Mucosa of descending colon (tissue), 3 donors: ENCODE measurements around the gene EIF4EBP3. TPM values are rescaled to one million over a fixed set of nuclear protein-coding genes. Genes with fewer than 3 reads are reported as not detected.

Experiments used
- ATAC-seq: fragments of 200-7000 bp; cut with Tn5 transposase; one replicate; pipeline ENCODE4 v1.9.1; 2020; ENCODE audit warnings: mild to moderate bottlenecking, moderate library complexity
- DNase-seq, 3 donors: peaks; one replicate each; pipeline ENCODE4 v3.0.0-alpha.2; 2020
- H3K36me3 ChIP-seq: fragments of 200-600 bp; one replicate; pipeline ENCODE4 v1.8.0; 2021; ENCODE audit warnings: low read depth, mild to moderate bottlenecking
- H3K4me1 ChIP-seq: fragments of 200-600 bp; one replicate; pipeline ENCODE4 v1.8.0; 2021; ENCODE audit warnings: low read depth, mild to moderate bottlenecking
- H3K4me3 ChIP-seq: fragments of 200-600 bp; one replicate; pipeline ENCODE4 v1.8.0; 2021; ENCODE audit warnings: mild to moderate bottlenecking
- H3K9me3 ChIP-seq: fragments of 200-600 bp; one replicate; pipeline ENCODE4 v1.8.0; 2021; ENCODE audit warnings: mild to moderate bottlenecking
- intact Hi-C, 2 donors: fragments of 100-400 bp; cut with DNase I in 1 of 2; cut with micrococcal nuclease in 1 of 2; formaldehyde crosslinking; loops; one replicate each; pipeline versions ENCODE4 v1.11.0 to v1.11.1; 2022; cut with DNase I, micrococcal nuclease
- total RNA-seq, 3 donors: library from RNA; stranded (reverse); fragmentation: NEBNext Ultra II Directional in 2 of 3; extraction: Animal tissue kit (Norgen Biotek cat#: 25700) in 2 of 3; gene quantifications; one replicate each; pipeline versions ENCODE4 v1.2.1 to v1.2.4, GENCODE V29; 2021 to 2023
- TF ChIP-seq, protein P1 (sequence below): fragments of 200-600 bp; IDR thresholded peaks from one replicate; pipeline ENCODE4 v1.8.0; 2022; ENCODE audit warnings: antibody characterized with exemption, mild to moderate bottlenecking
- donor health status: DM: no; HTN: no; CAD: no; lungs with moderate emphysema.
- donor health status: DM: no; HTN: no; CAD: no.
- donor health status: DM: no; HTN: yes; CAD: no.

EIF4EBP3 gene
- total RNA-seq, 3 donors from 2014 or later, result 18.5 to 51.9 (median 23.1) TPM

DNA sequence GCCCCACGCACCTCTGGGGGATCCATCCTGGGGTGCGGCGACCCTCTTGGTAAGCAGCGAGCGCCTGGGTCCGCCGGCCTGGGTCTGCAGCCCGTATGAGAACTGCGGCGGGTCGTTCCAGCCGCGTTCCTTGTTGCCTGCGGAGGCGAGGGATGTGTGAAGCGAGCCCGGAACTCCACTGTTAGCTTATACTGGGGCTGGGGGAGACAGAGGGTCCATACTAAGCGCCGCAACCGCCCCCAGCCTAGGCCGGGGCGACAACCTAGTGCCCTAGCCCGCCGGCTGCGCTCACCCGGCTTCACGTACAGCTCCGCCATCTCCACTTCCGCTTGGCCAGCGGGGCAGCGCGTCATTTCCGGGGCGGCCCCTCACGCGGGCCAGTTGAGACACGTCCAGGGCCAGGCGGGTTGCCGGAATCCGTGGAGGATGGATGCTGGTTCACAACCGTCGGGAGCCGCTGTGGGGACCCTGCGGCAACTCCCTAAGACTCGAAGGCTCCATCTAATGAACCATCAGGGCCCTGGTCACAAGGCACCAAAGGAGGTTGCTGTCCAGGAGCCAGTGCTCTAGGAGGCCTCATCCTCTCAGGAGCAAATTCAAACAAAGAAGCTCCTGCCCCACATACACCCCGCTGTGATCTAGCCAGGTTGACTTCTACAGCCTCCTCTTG, 9.8 kb downstream of the EIF4EBP3 start, which contains the start of gene SRA1:
TSS of gene SRA1 (minus strand) at position 338 of the 670 bp plus-strand sequence. CDS start at position 317, 21 bp downstream.
- ATAC-seq (peak; percentile 96), DNase-seq (peak; percentile 95 to 96 (median 96))
- intact Hi-C loops, result no loop called here
- Histone ChIP-seq H3K36me3 (no peaks in the 10 kb centered on the region), H3K4me3 (peak within 1 kb of the TSS; percentile 52), H3K9me3 (no peaks in the 10 kb centered on the region), H3K4me1 (peaks cover 22% of the 10 kb centered on the region)
- TF ChIP-seq, protein P1, sequence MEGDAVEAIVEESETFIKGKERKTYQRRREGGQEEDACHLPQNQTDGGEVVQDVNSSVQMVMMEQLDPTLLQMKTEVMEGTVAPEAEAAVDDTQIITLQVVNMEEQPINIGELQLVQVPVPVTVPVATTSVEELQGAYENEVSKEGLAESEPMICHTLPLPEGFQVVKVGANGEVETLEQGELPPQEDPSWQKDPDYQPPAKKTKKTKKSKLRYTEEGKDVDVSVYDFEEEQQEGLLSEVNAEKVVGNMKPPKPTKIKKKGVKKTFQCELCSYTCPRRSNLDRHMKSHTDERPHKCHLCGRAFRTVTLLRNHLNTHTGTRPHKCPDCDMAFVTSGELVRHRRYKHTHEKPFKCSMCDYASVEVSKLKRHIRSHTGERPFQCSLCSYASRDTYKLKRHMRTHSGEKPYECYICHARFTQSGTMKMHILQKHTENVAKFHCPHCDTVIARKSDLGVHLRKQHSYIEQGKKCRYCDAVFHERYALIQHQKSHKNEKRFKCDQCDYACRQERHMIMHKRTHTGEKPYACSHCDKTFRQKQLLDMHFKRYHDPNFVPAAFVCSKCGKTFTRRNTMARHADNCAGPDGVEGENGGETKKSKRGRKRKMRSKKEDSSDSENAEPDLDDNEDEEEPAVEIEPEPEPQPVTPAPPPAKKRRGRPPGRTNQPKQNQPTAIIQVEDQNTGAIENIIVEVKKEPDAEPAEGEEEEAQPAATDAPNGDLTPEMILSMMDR, result no peak

- H3K9me3 ChIP-seq, result no peaks in the 10 kb centered on the region
- H3K36me3 ChIP-seq, result no peaks in the 10 kb centered on the region
- no peak for ATAC-seq
- TF ChIP-seq, protein P1, result no peak
- H3K4me3 ChIP-seq, result no peak overlapping the region
- peaks cover 25% of the 10 kb centered on the region for H3K4me1 ChIP-seq
- intact Hi-C loops, result no loop called here
- no peak for DNase-seq
These were observed 10.5 kb downstream of the EIF4EBP3 start for GRCh38 chr5:140557965-140558364.

DNA sequence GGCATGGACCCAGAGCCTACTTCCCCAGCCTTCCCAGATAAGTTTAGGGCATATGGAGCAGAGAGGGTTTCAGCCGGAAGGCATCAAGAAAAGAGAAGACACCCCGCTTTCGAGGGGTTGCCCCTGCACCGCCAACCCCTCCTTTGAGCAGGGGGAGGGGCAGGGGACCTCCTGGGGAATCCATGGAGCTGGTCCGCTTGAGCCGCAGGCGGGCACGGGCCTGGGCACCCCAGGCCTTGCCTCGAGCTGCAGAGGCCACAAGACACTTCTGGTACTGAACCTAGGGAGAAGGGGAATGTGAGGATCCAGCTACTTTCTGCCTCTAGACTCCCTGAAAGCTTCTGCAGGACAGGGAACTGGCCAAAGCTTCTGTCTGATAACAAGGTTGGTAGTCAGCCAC, 11.1 kb downstream of the EIF4EBP3 start:
- Histone ChIP-seq H3K4me3 (no peak overlapping the region), H3K9me3 (no peaks in the 10 kb centered on the region), H3K4me1 (peaks cover 28% of the 10 kb centered on the region), H3K36me3 (no peaks in the 10 kb centered on the region)
- ATAC-seq (no peak), DNase-seq (no peak)
- TF ChIP-seq, protein P1, result no peak
- intact Hi-C loops, result no loop called here

- ATAC-seq (no peak), DNase-seq (no peak)
- Histone ChIP-seq H3K4me1 (peaks cover 26% of the 10 kb centered on the region), H3K4me3 (no peak overlapping the region), H3K9me3 (no peaks in the 10 kb centered on the region), H3K36me3 (no peaks in the 10 kb centered on the region)
- intact Hi-C loops, result loop anchor here in 1 of 2 donors (10.0 kb wide), 1 partner anchor 75 kb away; the partner anchor contains the start of genes CD14 and TMCO6
- TF ChIP-seq, protein P1, result no peak
These were observed 12.8 kb downstream of the EIF4EBP3 start for GRCh38 chr5:140560227-140560626.

- intact Hi-C loops, result loop anchor here in 1 of 2 donors (10.0 kb wide), 1 partner anchor 73 kb away; the partner anchor contains the start of genes CD14 and TMCO6
- Histone ChIP-seq H3K36me3 (no peaks in the 10 kb centered on the region), H3K4me1 (peaks cover 22% of the 10 kb centered on the region), H3K9me3 (no peaks in the 10 kb centered on the region), H3K4me3 (no peak overlapping the region)
- TF ChIP-seq, protein P1, result no peak
- DNase-seq, result no peak
- ATAC-seq, result no peak
These were observed 14.5 kb downstream of the EIF4EBP3 start for GRCh38 chr5:140561753-140562523.
